Dendritic cell treated with granulocyte-macrophage colony-stimulating factor and Interleukin-4, amounts not matched to agents 40 ng/mL and 50 ng/mL, for 4 days (primary cell): ENCODE measurements around the gene PPP3CA.
"Not testable (repeated sequence)": the region's sequence is repeated elsewhere in the genome, so short reads cannot be mapped to it uniquely, and the experiment has no call there.

Source experiments
- H3K27ac Mint-ChIP-seq: one replicate; pipeline ENCODE4 v1.8.0; 2022; ENCODE audit warnings: mild to moderate bottlenecking, mixed read lengths
- H3K27me3 Mint-ChIP-seq: one replicate; pipeline ENCODE4 v1.8.0; 2022; ENCODE audit warnings: mild to moderate bottlenecking, mixed read lengths
- H3K36me3 Mint-ChIP-seq: one replicate; pipeline ENCODE4 v1.8.0; 2022; ENCODE audit warnings: low read depth, mixed read lengths
- H3K4me1 Mint-ChIP-seq: one replicate; pipeline ENCODE4 v1.8.0; 2022; ENCODE audit warnings: low read depth, mixed read lengths
- H3K4me3 Mint-ChIP-seq: one replicate; pipeline ENCODE4 v1.8.0; 2022; ENCODE audit warnings: mild to moderate bottlenecking, moderate library complexity, mixed read lengths
- H3K9me3 Mint-ChIP-seq: one replicate; pipeline ENCODE4 v1.8.0; 2022; ENCODE audit warnings: mixed read lengths
- intact Hi-C: fragments of 100-400 bp; cut with micrococcal nuclease; formaldehyde crosslinking; loops from one replicate; pipeline ENCODE4 v1.15.0; 2022

PPP3CA gene

GRCh38 chr4:101191302-101192098 lies 155.8 kb downstream of the PPP3CA start:
- Mint-ChIP-seq H3K4me1 (peaks cover 13% of the 10 kb centered on the region), H3K4me3 (no peak overlapping the region), H3K9me3 (no peaks in the 10 kb centered on the region), H3K36me3 (peaks cover 17% of the 10 kb centered on the region), H3K27me3 (no peaks in the 10 kb centered on the region), H3K27ac (no peak overlapping the region)
- intact Hi-C loops = no loop called here

GRCh38 chr4:101190751-101191150 lies 156.6 kb downstream of the PPP3CA start:
- H3K27ac Mint-ChIP-seq = no peak overlapping the region
- H3K27me3 Mint-ChIP-seq = no peaks in the 10 kb centered on the region
- H3K4me3 Mint-ChIP-seq = no peak overlapping the region
- H3K4me1 Mint-ChIP-seq = peaks cover 13% of the 10 kb centered on the region
- intact Hi-C loops = no loop called here
- no peaks in the 10 kb centered on the region for H3K9me3 Mint-ChIP-seq
- H3K36me3 Mint-ChIP-seq = peaks cover 17% of the 10 kb centered on the region

DNA sequence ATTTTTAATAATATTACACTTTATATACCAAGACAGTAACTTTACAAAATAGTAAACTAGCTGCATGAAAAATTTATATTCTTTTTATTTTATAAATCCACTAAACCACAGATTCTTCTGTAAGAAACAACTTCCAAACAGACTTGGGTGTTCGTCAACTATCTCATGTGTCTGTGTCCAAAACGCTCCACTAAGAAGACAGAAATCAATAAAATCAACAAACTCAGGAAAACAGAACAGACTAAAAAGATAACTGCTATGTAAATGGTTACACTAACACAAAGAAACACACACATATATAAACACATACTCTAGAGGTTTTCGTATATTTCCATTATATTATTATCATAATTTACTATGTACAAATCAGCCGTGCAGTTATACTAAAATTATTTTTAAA lies 158.4 kb downstream of the PPP3CA start:
- Mint-ChIP-seq H3K4me1 (peaks cover 16% of the 10 kb centered on the region), H3K4me3 (no peak overlapping the region), H3K9me3 (no peaks in the 10 kb centered on the region), H3K27ac (no peak overlapping the region), H3K36me3 (peaks cover 8% of the 10 kb centered on the region), H3K27me3 (no peaks in the 10 kb centered on the region)
- intact Hi-C loops = loop anchor here (5.0 kb wide), 1 partner anchor 158 kb away; the partner anchor contains the start of gene PPP3CA

GRCh38 chr4:101187841-101188240 lies 159.5 kb downstream of the PPP3CA start:
- peaks cover 25% of the 10 kb centered on the region for H3K4me1 Mint-ChIP-seq
- intact Hi-C loops = loop anchor here (5.0 kb wide), 1 partner anchor 159 kb away; the partner anchor contains the start of gene PPP3CA
- H3K27me3 Mint-ChIP-seq = no peaks in the 10 kb centered on the region
- H3K9me3 Mint-ChIP-seq = no peaks in the 10 kb centered on the region
- no peak overlapping the region for H3K4me3 Mint-ChIP-seq
- no peak overlapping the region for H3K27ac Mint-ChIP-seq
- peaks cover 3% of the 10 kb centered on the region for H3K36me3 Mint-ChIP-seq

DNA sequence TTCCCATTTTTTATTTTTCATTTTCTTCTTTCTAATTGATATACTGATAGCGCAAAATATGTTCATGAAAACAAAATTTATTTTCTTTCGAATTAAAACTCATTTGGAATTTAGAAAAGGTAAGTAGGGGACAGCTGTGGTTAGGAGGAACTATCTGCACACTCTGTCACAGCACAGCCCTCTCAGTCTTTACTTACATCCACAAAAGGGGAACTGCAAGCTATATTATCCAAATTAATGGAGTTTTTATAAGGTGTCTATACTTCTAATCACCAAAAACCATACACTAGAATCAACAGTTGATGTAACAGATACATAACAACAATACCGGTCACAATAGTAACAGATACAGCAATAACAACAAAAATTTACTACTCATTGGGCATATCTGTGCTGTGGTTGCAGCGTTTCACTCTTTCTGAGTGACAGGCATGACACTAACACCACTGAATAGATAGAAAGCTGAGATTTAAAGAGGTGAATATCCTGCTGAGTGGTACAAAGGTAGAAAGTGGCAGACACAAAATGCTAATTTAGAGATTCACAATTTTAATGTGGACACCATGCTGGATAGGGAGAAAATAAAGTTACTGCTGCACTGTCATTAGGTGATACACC lies 160.7 kb downstream of the PPP3CA start:
- Mint-ChIP-seq H3K9me3 (no peaks in the 10 kb centered on the region), H3K27ac (no peak overlapping the region), H3K4me3 (no peak overlapping the region), H3K4me1 (peaks cover 17% of the 10 kb centered on the region), H3K36me3 (peaks cover 11% of the 10 kb centered on the region), H3K27me3 (no peaks in the 10 kb centered on the region)
- intact Hi-C loops = loop anchor here (5.0 kb wide), 1 partner anchor 161 kb away; the partner anchor contains the start of gene PPP3CA

DNA sequence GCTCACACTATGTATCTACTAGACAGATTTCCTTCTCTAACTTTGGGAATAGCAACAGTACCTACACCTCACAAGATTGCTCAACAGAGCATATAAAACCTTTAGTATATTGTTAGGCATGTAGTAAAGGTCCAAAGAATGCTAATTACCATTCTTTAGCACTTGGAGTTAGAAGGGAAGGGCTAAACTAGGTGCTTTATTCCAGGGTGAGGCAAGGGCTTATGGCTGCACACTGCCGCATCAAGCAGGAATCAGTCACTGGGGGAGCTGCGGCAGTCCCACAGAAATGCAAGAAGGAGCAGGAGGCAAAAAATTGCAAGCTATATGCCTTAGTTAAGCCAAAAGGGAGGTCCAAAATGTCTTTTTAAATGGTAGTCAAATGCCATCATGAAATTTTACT lies 162.7 kb downstream of the PPP3CA start:
- Mint-ChIP-seq H3K36me3 (peaks cover 11% of the 10 kb centered on the region), H3K4me1 (peaks cover 15% of the 10 kb centered on the region), H3K4me3 (no peak overlapping the region), H3K27me3 (no peaks in the 10 kb centered on the region), H3K9me3 (no peaks in the 10 kb centered on the region), H3K27ac (no peak overlapping the region)
- intact Hi-C loops = loop anchor here (5.0 kb wide), 1 partner anchor 163 kb away; the partner anchor contains the start of gene PPP3CA

DNA sequence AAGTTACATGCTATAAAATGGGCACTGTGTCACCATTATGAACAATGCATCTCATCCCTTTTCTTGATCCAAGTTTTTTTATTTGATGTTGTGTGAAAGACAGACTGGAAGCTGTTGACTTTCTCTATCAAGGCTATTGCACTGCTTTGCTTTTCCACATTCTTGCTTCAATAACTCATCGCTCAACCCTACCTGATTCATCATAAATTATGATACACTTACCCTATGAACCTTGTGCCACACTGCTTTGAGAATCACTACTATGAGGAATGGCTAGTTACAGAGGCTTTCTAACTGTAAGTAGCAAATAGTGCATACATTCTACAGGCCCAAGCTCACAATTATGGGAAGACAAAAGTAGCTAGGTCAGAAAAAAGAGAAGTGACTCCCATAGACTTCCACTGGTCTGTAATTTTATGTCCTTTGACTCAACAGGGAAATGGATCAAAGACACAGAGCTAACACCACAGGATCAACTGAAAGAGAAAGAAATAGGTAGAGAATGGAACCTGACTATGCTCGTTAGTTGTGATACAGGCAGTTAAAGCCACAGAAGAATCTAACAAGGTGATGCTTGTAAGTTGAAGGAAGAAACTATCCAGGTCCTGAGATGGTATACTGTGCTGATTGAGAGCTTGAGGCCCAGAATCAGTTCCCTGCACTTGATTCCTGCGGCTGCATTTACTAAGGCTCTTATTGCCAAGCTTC lies 163.5 kb downstream of the PPP3CA start:
- H3K27ac Mint-ChIP-seq = no peak overlapping the region
- peaks cover 12% of the 10 kb centered on the region for H3K4me1 Mint-ChIP-seq
- H3K36me3 Mint-ChIP-seq = peaks cover 11% of the 10 kb centered on the region
- H3K9me3 Mint-ChIP-seq = no peaks in the 10 kb centered on the region
- H3K4me3 Mint-ChIP-seq = no peak overlapping the region
- intact Hi-C loops = no loop called here
- H3K27me3 Mint-ChIP-seq = no peaks in the 10 kb centered on the region

DNA sequence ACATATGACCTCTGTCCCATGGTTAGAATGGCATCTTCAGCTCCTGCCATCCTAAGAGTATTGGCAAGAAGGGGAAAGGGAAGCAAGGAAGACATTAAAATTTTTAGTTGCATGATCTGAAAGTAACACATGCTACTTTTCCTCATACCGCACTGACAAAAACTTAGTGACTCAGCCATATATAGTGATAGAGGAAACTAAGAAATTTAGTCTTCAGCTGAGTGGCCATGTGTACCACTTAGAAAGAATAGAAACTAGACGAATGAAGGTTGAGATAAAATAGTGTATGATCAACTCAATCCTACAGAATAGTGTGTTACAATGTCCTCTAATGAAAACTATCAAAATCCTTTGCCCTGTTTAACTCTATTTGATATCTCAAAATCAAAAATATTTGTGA lies 164.1 kb downstream of the PPP3CA start:
- Mint-ChIP-seq H3K27ac (no peak overlapping the region), H3K4me1 (peaks cover 12% of the 10 kb centered on the region), H3K4me3 (no peak overlapping the region), H3K9me3 (no peaks in the 10 kb centered on the region), H3K27me3 (no peaks in the 10 kb centered on the region), H3K36me3 (peaks cover 11% of the 10 kb centered on the region)
- intact Hi-C loops = no loop called here

GRCh38 chr4:101182688-101183087 lies 164.6 kb downstream of the PPP3CA start:
- H3K27ac Mint-ChIP-seq, H3K27me3 Mint-ChIP-seq, H3K9me3 Mint-ChIP-seq, H3K4me3 Mint-ChIP-seq, intact Hi-C loops: not testable (repeated sequence)
- H3K4me1 Mint-ChIP-seq = peaks cover 12% of the 10 kb centered on the region
- H3K36me3 Mint-ChIP-seq = peaks cover 11% of the 10 kb centered on the region

- no peak overlapping the region for H3K4me3 Mint-ChIP-seq
- peaks cover 14% of the 10 kb centered on the region for H3K4me1 Mint-ChIP-seq
- intact Hi-C loops = no loop called here
- H3K36me3 Mint-ChIP-seq = peaks cover 11% of the 10 kb centered on the region
- no peaks in the 10 kb centered on the region for H3K27me3 Mint-ChIP-seq
- no peaks in the 10 kb centered on the region for H3K9me3 Mint-ChIP-seq
- H3K27ac Mint-ChIP-seq = no peak overlapping the region
Measured at GRCh38 chr4:101178731-101179130, 168.6 kb downstream of the PPP3CA start.

GRCh38 chr4:101177154-101177553 lies 170.2 kb downstream of the PPP3CA start:
- no peaks in the 10 kb centered on the region for H3K9me3 Mint-ChIP-seq
- peaks cover 2% of the 10 kb centered on the region for H3K36me3 Mint-ChIP-seq
- H3K27me3 Mint-ChIP-seq = no peaks in the 10 kb centered on the region
- intact Hi-C loops = no loop called here
- peaks cover 18% of the 10 kb centered on the region for H3K4me1 Mint-ChIP-seq
- no peak overlapping the region for H3K4me3 Mint-ChIP-seq
- no peak overlapping the region for H3K27ac Mint-ChIP-seq

DNA sequence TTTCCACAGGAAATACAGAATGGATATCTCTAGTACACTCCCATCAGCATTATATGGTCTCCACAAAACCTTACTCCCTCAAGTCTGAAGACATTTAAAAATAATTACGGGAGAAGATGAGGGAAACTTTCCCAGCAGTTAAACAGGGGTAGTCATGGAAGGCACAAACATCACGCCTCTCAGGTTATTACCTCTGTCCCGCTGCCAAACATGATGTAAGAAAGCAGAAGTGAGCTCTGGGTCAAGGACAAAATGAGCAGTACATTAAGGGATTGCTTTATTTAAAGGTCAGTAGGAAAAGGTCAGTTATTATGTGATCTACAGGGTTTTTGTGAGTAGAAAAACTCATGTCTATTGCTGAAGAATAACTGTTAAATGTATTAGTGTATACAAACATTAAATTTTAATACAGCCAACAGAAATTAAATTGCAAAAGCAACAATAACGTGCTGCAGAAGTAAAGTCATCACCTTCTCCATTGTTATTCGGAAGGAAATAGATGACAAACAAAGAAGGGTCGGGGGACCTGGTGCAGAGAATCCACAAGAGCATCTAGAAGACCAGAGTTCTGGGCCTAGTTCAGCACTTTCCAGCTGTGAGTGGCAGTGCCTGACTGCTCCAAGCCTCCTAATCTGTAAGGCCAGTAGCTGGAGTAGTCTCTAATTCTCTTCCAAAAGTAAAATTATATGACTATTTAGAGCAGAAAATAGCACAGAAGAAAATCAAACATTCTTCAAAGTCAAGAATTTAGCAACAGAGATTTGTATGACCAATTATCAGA lies 171.2 kb downstream of the PPP3CA start:
- intact Hi-C loops = no loop called here
- Mint-ChIP-seq H3K4me1 (peaks cover 18% of the 10 kb centered on the region), H3K27ac (no peak overlapping the region)

GRCh38 chr4:101174679-101175345 lies 172.5 kb downstream of the PPP3CA start:
- peaks cover 18% of the 10 kb centered on the region for H3K4me1 Mint-ChIP-seq
- H3K36me3 Mint-ChIP-seq = no peaks in the 10 kb centered on the region
- H3K4me3 Mint-ChIP-seq = no peak overlapping the region
- intact Hi-C loops = no loop called here
- no peaks in the 10 kb centered on the region for H3K9me3 Mint-ChIP-seq
- no peak overlapping the region for H3K27ac Mint-ChIP-seq
- no peaks in the 10 kb centered on the region for H3K27me3 Mint-ChIP-seq

More for the DNA sequence above, 171.2 kb downstream of the PPP3CA start:
- H3K27me3 Mint-ChIP-seq = no peaks in the 10 kb centered on the region
- H3K4me3 Mint-ChIP-seq = no peak overlapping the region
- H3K36me3 Mint-ChIP-seq = no peaks in the 10 kb centered on the region
- H3K9me3 Mint-ChIP-seq = no peaks in the 10 kb centered on the region
